A673 (cell line): ENCODE results near the gene ANKMY1. TPM values are rescaled to one million over a fixed set of nuclear protein-coding genes. Genes with fewer than 3 reads are reported as not detected.

ENCODE experiments used
- BruUV-seq: library from RNA; stranded (reverse); fragments of 400-500 nt; replicated peaks from 2 replicates; lab custom pipeline; 2021; lab: Mats Ljungman, UMichigan
- CTCF ChIA-PET: fragments of 300-600 bp; sonication (Branson Sonifier 250); formaldehyde crosslinking; loops from one replicate; lab custom pipeline; 2022; ENCODE audit warnings: antibody characterized with exemption; lab: Charles Lee
- POLR2A ChIA-PET: fragments of 300-600 bp; sonication (Branson Sonifier 250); formaldehyde crosslinking; loops from one replicate; lab custom pipeline; 2022; ENCODE audit warnings: antibody characterized with exemption; ENCODE audit not compliant: low non-redundant PET; lab: Charles Lee
- DNase-seq: peaks from one replicate; pipeline ENCODE4 v3.0.0-alpha.2; 2015; ENCODE audit warnings: low spot score
- H3K27ac ChIP-seq: fragments of 200-600 bp; sonication (generic); 2 replicates; pipeline ENCODE4 v1.5.1; 2016; ENCODE audit warnings: mixed run types, low read depth, mild to moderate bottlenecking, mixed read lengths, antibody characterized with exemption, low read length; ENCODE audit not compliant: poor library complexity, severe bottlenecking
- H3K27me3 ChIP-seq: fragments of 200-600 bp; sonication (generic); replicated peaks from 2 replicates; pipeline ENCODE4 v1.6.1; 2017; ENCODE audit warnings: mixed run types, low read depth, mild to moderate bottlenecking, mixed read lengths, antibody characterized with exemption, low read length; ENCODE audit not compliant: insufficient read depth, poor library complexity
- H3K36me3 ChIP-seq: fragments of 200-600 bp; sonication (generic); 2 replicates; pipeline ENCODE4 v1.6.1; 2016; ENCODE audit warnings: mixed run types, mild to moderate bottlenecking, mixed read lengths, antibody characterized with exemption, low read length; ENCODE audit not compliant: insufficient read depth, poor library complexity, severe bottlenecking
- H3K4me1 ChIP-seq: fragments of 200-600 bp; sonication (generic); 2 replicates; pipeline ENCODE4 v1.6.1; 2017; ENCODE audit warnings: mixed run types, mild to moderate bottlenecking, mixed read lengths, antibody characterized with exemption, low read length; ENCODE audit not compliant: insufficient read depth, poor library complexity, severe bottlenecking
- H3K4me3 ChIP-seq: fragments of 200-600 bp; sonication (generic); 2 replicates; pipeline ENCODE4 v1.5.1; 2016; ENCODE audit warnings: low read depth, mixed run types, mild to moderate bottlenecking, mixed read lengths, low read length; ENCODE audit not compliant: poor library complexity, severe bottlenecking
- H3K9me3 ChIP-seq: fragments of 200-600 bp; sonication (generic); 2 replicates; pipeline ENCODE4 v1.6.1; 2016; ENCODE audit warnings: mixed run types, low read depth, mild to moderate bottlenecking, mixed read lengths, antibody characterized with exemption, low read length; ENCODE audit not compliant: poor library complexity, severe bottlenecking
- CTCF ChIP-seq: fragments of 300-800, 200-600 bp; sonication (generic); conservative IDR thresholded peaks from 2 replicates; pipeline ENCODE4 v1.5.1; 2017; ENCODE audit warnings: low read depth, mild to moderate bottlenecking, antibody characterized with exemption, low read length, moderate library complexity, mixed read lengths
- EZH2 ChIP-seq: fragments of 200-600 bp; sonication (generic); IDR thresholded peaks from 2 replicates; pipeline ENCODE4 v1.6.1; 2017; ENCODE audit warnings: borderline replicate concordance, low read depth, mild to moderate bottlenecking, mixed read lengths, antibody characterized with exemption, low read length; ENCODE audit not compliant: poor library complexity, severe bottlenecking
- intact Hi-C: fragments of 100-400 bp; cut with micrococcal nuclease; formaldehyde crosslinking; loops from one replicate; pipeline ENCODE4 v1.10.0; 2022; ENCODE audit not compliant: unreplicated experiment
- total RNA-seq: library from RNA; stranded (reverse); gene quantifications from 2 replicates; pipeline ENCODE4 v1.2.3, GENCODE V29; 2021

Gene ANKMY1
- total RNA-seq, 1 experiment from 2014 or later, result 21.8 TPM

- POLR2A ChIA-PET, result no interaction called here
- no peak overlapping the region for H3K4me3 ChIP-seq
- H3K27me3 ChIP-seq, result no peaks in the 10 kb centered on the region
- no peaks in the 10 kb centered on the region for H3K4me1 ChIP-seq
- CTCF ChIA-PET, result no interaction called here
- no peak for DNase-seq
- H3K36me3 ChIP-seq, result no peaks in the 10 kb centered on the region
- intact Hi-C loops, result no loop called here
- TF ChIP-seq CTCF (no peak), EZH2 (no peak)
- H3K27ac ChIP-seq, result no peak overlapping the region
- BruUV-seq, result no TSS peak
- H3K9me3 ChIP-seq, result no peaks in the 10 kb centered on the region
Observed at GRCh38 chr2:240466579-240467148, 91.1 kb downstream of the ANKMY1 start.

GRCh38 chr2:240465765-240466578 lies 91.8 kb downstream of the ANKMY1 start:
- Histone ChIP-seq H3K27ac (no peak overlapping the region), H3K27me3 (no peaks in the 10 kb centered on the region), H3K9me3 (no peaks in the 10 kb centered on the region), H3K4me3 (no peak overlapping the region), H3K4me1 (no peaks in the 10 kb centered on the region), H3K36me3 (no peaks in the 10 kb centered on the region)
- DNase-seq, result no peak
- CTCF ChIA-PET, result no interaction called here
- POLR2A ChIA-PET, result no interaction called here
- BruUV-seq, result no TSS peak
- intact Hi-C loops, result no loop called here
- TF ChIP-seq EZH2 (no peak), CTCF (no peak)

GRCh38 chr2:240465268-240465764 lies 92.5 kb downstream of the ANKMY1 start:
- DNase-seq, result no peak
- TF ChIP-seq EZH2 (no peak), CTCF (no peak)
- intact Hi-C loops, result no loop called here
- Histone ChIP-seq H3K9me3 (no peaks in the 10 kb centered on the region), H3K27ac (no peak overlapping the region), H3K4me3 (no peak overlapping the region), H3K36me3 (no peaks in the 10 kb centered on the region), H3K27me3 (no peaks in the 10 kb centered on the region), H3K4me1 (no peaks in the 10 kb centered on the region)
- no TSS peak for BruUV-seq
- CTCF ChIA-PET, result no interaction called here
- POLR2A ChIA-PET, result interaction anchor here (0.7 kb wide), 1 partner anchor 264 kb away, joined by 5 read pairs; no protein-coding TSS in a partner anchor
